Esophagus squamous epithelium (tissue), 4 donors: Measurements from ENCODE around the gene IVNS1ABP.

Experiments used
- POLR2A ChIP-seq, 4 donors: fragments of 450-650 bp; IDR thresholded peaks; one replicate each; pipeline ENCODE4 v1.6.1; 2017; ENCODE audit warnings: antibody characterized with exemption in 4 of 4, mild to moderate bottlenecking in 4 of 4, moderate library complexity in 3 of 4
- TF ChIP-seq, protein P1 (sequence below), 6 experiments: fragments of 450-650 bp in 4 of 6; fragments of 200-600 bp in 2 of 6; sonication (generic) in 2 of 6; IDR thresholded peaks; one replicate each; pipeline ENCODE4 v1.5.1; 2016 to 2019; ENCODE audit warnings: antibody characterized with exemption in 6 of 6, mild to moderate bottlenecking in 4 of 6, moderate library complexity in 4 of 6

DNA sequence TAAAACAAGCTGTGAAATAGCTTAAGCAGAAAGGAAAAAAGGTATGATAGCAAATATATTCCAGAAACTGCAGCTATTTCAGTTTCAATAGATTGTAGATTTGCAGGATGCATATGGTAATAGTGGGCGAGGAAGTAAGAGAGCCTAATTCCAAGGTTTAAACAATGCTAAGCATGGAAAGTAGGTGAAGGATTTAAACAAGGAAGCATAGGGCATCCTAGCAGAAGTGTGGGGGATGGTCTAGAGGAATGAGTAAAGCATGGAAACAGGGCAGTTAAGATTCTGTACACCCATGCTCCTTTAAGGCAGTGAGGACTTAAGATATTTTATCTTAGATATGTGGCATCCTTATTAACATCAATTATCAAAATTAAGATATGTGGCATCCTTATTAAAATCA is 2.6 kb downstream of the IVNS1ABP start:
- TF ChIP-seq POLR2A (IDR thresholded peaks at IDR 0.05) = no peak
- TF ChIP-seq, protein P1, sequence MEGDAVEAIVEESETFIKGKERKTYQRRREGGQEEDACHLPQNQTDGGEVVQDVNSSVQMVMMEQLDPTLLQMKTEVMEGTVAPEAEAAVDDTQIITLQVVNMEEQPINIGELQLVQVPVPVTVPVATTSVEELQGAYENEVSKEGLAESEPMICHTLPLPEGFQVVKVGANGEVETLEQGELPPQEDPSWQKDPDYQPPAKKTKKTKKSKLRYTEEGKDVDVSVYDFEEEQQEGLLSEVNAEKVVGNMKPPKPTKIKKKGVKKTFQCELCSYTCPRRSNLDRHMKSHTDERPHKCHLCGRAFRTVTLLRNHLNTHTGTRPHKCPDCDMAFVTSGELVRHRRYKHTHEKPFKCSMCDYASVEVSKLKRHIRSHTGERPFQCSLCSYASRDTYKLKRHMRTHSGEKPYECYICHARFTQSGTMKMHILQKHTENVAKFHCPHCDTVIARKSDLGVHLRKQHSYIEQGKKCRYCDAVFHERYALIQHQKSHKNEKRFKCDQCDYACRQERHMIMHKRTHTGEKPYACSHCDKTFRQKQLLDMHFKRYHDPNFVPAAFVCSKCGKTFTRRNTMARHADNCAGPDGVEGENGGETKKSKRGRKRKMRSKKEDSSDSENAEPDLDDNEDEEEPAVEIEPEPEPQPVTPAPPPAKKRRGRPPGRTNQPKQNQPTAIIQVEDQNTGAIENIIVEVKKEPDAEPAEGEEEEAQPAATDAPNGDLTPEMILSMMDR (IDR thresholded peaks at IDR 0.05) = no peak
